Measurements from ENCODE around the gene C10orf53.

DNA sequence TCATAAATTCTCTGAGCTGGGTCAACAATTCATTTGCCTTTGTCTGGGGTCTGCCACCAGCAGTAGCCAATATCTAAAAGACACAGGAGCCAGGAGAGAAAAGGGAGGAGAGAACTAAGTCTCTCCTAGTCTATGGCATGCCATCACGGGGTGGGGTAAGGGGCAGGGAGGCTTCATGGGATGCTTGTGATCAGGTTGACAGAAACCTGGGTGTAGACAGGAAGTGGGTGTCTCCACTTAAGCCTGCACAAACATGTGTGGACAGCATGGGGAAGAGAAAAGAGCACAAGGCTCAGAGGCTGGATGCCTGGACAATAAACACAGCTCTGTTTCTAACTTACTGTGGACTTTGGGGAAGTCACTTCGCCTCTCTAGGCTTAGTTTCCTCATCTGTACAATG, 11.5 kb upstream of the C10orf53 start:
- TF ChIP-seq GATA2 (IDR thresholded peaks at IDR 0.05; ENCODE audit: low read depth, low read length) = no peak
- TF ChIP-seq GATA3 (IDR thresholded peaks at IDR 0.05; ENCODE audit: low read depth, low read length) = no peak

Data from SH-SY5Y (cell line).